Loucy (cell line): Measurements from ENCODE around the gene VPS13A.
A peak's percentile ranks its signal among the peaks of the same experiment; 100 is the strongest.

Experiments used
- H2AFZ ChIP-seq: fragments of 200-600 bp; sonication (generic); 2 replicates; pipeline ENCODE4 v1.6.0; 2016; ENCODE audit warnings: antibody characterized with exemption, mild to moderate bottlenecking, low read length, moderate library complexity
- H3F3A ChIP-seq: fragments of 200-600 bp; 2 replicates; pipeline ENCODE4 v1.6.0; 2016; ENCODE audit warnings: antibody characterized with exemption, low read depth, mild to moderate bottlenecking
- H3K27me3 ChIP-seq: fragments of 200-600 bp; sonication (generic); 2 replicates; pipeline ENCODE4 v1.6.1; 2014; ENCODE audit warnings: low read length, mild to moderate bottlenecking; ENCODE audit not compliant: insufficient read depth, poor library complexity, severe bottlenecking
- H3K36me3 ChIP-seq: fragments of 200-600 bp; sonication (generic); 2 replicates; pipeline ENCODE4 v1.6.1; 2016; ENCODE audit warnings: low read length; ENCODE audit not compliant: insufficient read depth
- H3K4me1 ChIP-seq: fragments of 200-600 bp; sonication (generic); 2 replicates; pipeline ENCODE4 v1.5.1; 2014; ENCODE audit warnings: low read length, mild to moderate bottlenecking; ENCODE audit not compliant: insufficient read depth, poor library complexity, severe bottlenecking
- H3K4me2 ChIP-seq: fragments of 200-600 bp; sonication (generic); 2 replicates; pipeline ENCODE4 v1.6.0; 2014; ENCODE audit warnings: antibody characterized with exemption, low read length, low read depth, mild to moderate bottlenecking; ENCODE audit not compliant: poor library complexity, severe bottlenecking
- H3K4me3 ChIP-seq: fragments of 200-600 bp; sonication (generic); 2 replicates; pipeline ENCODE4 v1.5.1; 2014; ENCODE audit warnings: low read length, mild to moderate bottlenecking, mixed read lengths; ENCODE audit not compliant: poor library complexity, severe bottlenecking
- H3K79me2 ChIP-seq: fragments of 200-600 bp; sonication (generic); 2 replicates; pipeline ENCODE4 v1.6.1; 2014; ENCODE audit warnings: low read length; ENCODE audit not compliant: insufficient read depth
- H3K9ac ChIP-seq: fragments of 200-600 bp; sonication (generic); 2 replicates; pipeline ENCODE4 v1.6.0; 2014; ENCODE audit warnings: mild to moderate bottlenecking, low read depth, low read length, moderate library complexity; ENCODE audit not compliant: poor library complexity, severe bottlenecking
- H3K9me2 ChIP-seq: fragments of 200-600 bp; sonication (generic); replicated peaks from 2 replicates; pipeline ENCODE4 v1.6.1; 2016; ENCODE audit warnings: low read depth, low read length, mixed read lengths
- H3K9me3 ChIP-seq: fragments of 200-600 bp; sonication (generic); 2 replicates; pipeline ENCODE4 v1.6.1; 2014; ENCODE audit warnings: mild to moderate bottlenecking, antibody characterized with exemption, low read length, low read depth; ENCODE audit not compliant: insufficient read depth
- H4K20me1 ChIP-seq: fragments of 200-600 bp; sonication (generic); 2 replicates; pipeline ENCODE4 v1.6.0; 2014; ENCODE audit warnings: antibody characterized with exemption, low read length, mild to moderate bottlenecking; ENCODE audit not compliant: insufficient read depth, poor library complexity, severe bottlenecking
- EZH2phosphoT487 ChIP-seq: fragments of 200-600 bp; IDR thresholded peaks from 2 replicates; pipeline ENCODE4 v1.6.1; 2018; ENCODE audit warnings: antibody characterized with exemption, mild to moderate bottlenecking, moderate library complexity, borderline replicate concordance
- TF ChIP-seq, protein P1 (sequence below): fragments of 200-600 bp; sonication (generic); conservative IDR thresholded peaks from 2 replicates; pipeline ENCODE4 v1.5.1; 2014; ENCODE audit warnings: mild to moderate bottlenecking, antibody characterized with exemption, low read length

The VPS13A gene

DNA sequence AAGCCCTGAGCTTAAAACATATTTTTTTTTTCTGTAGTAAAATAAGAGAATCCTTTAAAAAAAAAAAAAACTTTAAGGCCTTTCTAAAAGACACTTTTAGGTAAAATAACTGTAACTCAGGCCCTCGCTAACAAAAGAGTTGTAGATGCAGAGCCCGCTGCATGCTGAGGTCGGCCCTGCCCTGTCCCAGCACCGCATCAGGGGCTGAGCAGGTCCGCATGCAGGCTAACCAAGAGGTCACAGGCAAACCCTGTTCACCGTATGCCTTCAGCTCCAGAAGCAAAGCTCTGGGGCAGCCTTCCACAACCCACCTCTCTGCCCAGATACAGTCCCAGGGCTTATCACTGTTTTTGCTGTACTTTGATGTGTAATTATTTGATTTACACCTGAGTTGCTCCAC, 254.7 kb downstream of the VPS13A start:
- H3K9me3 ChIP-seq: no peaks in the 10 kb centered on the region
- TF ChIP-seq, protein P1, sequence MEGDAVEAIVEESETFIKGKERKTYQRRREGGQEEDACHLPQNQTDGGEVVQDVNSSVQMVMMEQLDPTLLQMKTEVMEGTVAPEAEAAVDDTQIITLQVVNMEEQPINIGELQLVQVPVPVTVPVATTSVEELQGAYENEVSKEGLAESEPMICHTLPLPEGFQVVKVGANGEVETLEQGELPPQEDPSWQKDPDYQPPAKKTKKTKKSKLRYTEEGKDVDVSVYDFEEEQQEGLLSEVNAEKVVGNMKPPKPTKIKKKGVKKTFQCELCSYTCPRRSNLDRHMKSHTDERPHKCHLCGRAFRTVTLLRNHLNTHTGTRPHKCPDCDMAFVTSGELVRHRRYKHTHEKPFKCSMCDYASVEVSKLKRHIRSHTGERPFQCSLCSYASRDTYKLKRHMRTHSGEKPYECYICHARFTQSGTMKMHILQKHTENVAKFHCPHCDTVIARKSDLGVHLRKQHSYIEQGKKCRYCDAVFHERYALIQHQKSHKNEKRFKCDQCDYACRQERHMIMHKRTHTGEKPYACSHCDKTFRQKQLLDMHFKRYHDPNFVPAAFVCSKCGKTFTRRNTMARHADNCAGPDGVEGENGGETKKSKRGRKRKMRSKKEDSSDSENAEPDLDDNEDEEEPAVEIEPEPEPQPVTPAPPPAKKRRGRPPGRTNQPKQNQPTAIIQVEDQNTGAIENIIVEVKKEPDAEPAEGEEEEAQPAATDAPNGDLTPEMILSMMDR: no peak
- TF ChIP-seq EZH2phosphoT487: no peak

DNA sequence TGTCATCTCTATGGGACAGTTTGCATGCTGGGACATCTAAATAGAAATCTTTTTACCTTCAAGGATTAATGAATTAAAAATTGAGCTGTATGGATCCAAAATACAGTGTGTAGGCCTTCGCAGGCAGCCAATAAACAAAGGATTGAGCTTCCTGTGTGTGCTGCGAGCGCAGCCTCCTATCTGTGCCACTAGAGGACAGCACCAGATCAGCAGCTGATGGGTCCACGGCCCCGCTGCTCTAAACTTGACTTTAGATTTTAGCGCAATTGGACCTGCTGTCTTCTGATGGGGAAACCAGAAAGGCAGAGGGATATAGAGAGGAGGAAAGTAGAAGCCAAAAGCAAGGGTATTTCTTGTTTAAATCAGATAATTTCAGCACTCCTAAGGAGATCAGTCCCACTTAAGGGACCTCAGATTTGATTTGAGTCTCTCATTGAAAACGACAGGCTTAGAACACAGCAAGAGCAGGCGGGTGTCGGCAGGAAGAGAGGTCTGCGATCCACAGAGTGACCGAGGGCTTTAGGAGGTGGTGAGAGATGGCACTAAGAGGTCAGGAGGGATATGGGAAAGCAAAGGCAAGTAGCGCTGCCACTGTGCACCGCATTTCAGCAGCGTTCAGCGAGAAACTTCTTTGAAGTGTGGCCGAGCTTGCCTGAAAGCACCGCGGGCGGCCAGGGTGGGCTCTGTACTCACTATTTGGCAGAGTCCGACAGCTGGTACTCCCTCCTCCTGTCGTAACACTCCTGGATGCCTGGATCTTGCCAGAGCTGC, 256.5 kb downstream of the VPS13A start:
- H3K9ac ChIP-seq: no peak overlapping the region

More for the DNA sequence above, 254.7 kb downstream of the VPS13A start:
- no peaks in the 10 kb centered on the region for H3K79me2 ChIP-seq
- no peak overlapping the region for H3K4me2 ChIP-seq
- H3F3A ChIP-seq: no peaks in the 10 kb centered on the region
- no peaks in the 10 kb centered on the region for H3K9me2 ChIP-seq
- H3K9ac ChIP-seq: no peak overlapping the region
- no peak overlapping the region for H2AFZ ChIP-seq
- H3K36me3 ChIP-seq: no peaks in the 10 kb centered on the region
- peaks cover 4% of the 10 kb centered on the region for H3K4me1 ChIP-seq
- no peak overlapping the region for H3K4me3 ChIP-seq
- H4K20me1 ChIP-seq: no peaks in the 10 kb centered on the region
- H3K27me3 ChIP-seq: no peaks in the 10 kb centered on the region

DNA sequence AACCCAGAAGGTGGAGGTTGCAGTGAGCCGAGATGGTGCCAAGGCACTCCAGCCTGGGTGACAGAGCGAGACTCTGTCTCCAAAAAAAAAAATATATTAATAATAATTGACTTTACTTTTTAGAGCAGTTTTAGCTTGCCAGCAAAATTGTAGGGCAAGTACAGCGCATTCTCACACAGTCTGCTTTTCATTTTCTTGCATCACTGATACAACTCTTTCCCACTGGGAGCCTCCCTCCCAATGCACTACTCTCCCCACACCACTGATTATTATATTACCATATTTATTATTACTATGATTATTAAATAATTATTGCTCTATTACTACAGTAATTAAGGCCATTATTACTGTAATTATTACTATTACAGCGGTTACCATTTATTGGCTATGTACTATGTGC, 257.9 kb downstream of the VPS13A start:
- no peak overlapping the region for H3K4me2 ChIP-seq
- no peaks in the 10 kb centered on the region for H3K4me1 ChIP-seq
- H3K9me3 ChIP-seq: no peaks in the 10 kb centered on the region
- no peaks in the 10 kb centered on the region for H4K20me1 ChIP-seq
- H3K27me3 ChIP-seq: no peaks in the 10 kb centered on the region
- H3K9me2 ChIP-seq: no peaks in the 10 kb centered on the region
- H3K4me3 ChIP-seq: no peak overlapping the region
- H3F3A ChIP-seq: no peaks in the 10 kb centered on the region
- no peak overlapping the region for H3K9ac ChIP-seq
- no peaks in the 10 kb centered on the region for H3K36me3 ChIP-seq
- H3K79me2 ChIP-seq: no peaks in the 10 kb centered on the region
- H2AFZ ChIP-seq: no peak overlapping the region
- TF ChIP-seq, protein P1: no peak
- TF ChIP-seq EZH2phosphoT487: no peak

More for the DNA sequence above, 256.5 kb downstream of the VPS13A start:
- TF ChIP-seq, protein P1: peak; percentile 99
- TF ChIP-seq EZH2phosphoT487: no peak
- H3K4me2 ChIP-seq: peak overlapping the region; percentile 14
- no peak overlapping the region for H3K4me3 ChIP-seq
- H2AFZ ChIP-seq: peak overlapping the region; percentile 94
- no peaks in the 10 kb centered on the region for H3K79me2 ChIP-seq
- H3K4me1 ChIP-seq: peaks cover under 1% of the 10 kb centered on the region
- H3K9me3 ChIP-seq: no peaks in the 10 kb centered on the region
- H3K9me2 ChIP-seq: no peaks in the 10 kb centered on the region
- H3F3A ChIP-seq: no peaks in the 10 kb centered on the region
- H3K27me3 ChIP-seq: no peaks in the 10 kb centered on the region
- H3K36me3 ChIP-seq: no peaks in the 10 kb centered on the region
- no peaks in the 10 kb centered on the region for H4K20me1 ChIP-seq
